GM21717 (cell line): ENCODE data around the gene DNAJB4.
"Not testable (repeated sequence)": the region's sequence is repeated elsewhere in the genome, so short reads cannot be mapped to it uniquely, and the experiment has no call there.

Source experiments
- ATAC-seq: cut with Tn5 transposase; IDR thresholded peaks from one replicate; pipeline ENCODE4 v1.9.1; 2021; ENCODE audit warnings: mild to moderate bottlenecking, moderate library complexity; ENCODE audit not compliant: unreplicated experiment

DNAJB4 gene

DNA sequence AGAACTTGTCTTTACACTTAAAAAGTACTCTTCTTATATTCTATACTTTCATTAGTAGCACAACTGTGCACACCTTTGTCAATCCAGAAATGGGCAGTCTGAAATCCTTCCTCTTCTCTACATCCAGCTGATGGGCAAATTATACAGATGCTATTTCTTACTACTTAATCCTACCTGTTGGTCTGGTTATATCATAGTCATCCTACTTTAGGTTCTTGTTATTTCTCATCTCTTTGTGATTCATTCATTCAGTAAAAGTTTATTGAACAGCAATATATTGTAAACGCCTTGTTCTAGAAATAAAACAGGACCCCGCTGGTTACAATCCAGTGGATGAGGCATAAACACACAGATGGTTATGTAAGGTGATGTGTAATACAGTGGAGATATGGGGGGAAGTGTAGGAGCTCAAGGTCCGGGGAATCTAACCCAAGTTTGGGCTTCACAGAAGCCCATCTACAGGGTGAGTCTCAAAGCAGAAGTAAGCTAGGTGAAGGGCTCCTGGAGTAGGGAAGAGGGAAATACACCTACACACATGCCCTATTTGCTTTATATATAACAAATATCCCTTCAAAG is 14.0 kb upstream of the DNAJB4 start:
- no peak for ATAC-seq

DNA sequence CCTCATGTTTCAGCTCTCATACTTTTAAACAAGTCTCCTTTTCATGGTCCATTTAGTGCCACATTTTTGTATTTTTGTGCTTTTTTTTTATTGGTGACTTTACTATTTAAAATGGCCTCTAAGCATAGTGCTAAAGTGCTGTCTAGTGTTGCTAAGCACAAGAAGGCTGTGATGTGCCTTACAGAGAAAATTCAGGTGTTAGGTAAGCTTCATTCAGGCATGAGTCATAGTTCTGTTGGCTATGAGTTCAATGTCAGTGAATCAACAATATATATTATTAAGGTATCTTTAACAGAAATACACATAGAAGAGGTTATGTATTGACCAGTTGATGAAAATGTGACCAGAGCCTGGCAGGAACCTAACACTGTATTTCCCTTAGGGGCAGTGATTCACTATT is 13.1 kb upstream of the DNAJB4 start:
- no peak for ATAC-seq

DNA sequence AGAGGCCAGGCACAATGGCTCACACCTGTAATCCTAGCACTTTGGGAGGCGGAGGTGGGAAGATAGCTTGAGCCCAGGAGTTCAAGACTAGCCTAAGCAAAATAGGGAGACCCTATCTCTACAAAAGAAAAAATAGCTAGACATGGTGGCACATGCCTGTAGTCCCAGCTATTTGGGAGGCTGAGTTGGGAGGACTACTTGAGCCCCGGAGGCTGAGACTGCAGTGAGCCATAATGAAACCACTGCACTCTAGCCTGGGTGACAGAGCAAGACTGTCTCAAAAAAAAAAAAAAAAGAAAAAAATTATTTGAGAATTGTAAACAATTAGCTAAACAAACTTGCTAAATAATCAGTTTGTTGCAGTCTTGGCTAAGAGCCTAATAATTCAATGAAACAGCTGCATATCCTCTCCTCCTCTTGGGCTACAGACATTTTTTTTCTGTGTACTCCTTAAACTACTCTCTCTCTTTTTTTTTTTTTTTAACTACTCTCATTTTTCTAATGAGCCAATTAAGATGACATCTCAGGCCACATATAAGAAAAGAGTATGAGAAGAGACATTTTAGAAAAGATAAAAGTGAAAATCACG is 10.5 kb upstream of the DNAJB4 start:
- ATAC-seq = no peak

DNA sequence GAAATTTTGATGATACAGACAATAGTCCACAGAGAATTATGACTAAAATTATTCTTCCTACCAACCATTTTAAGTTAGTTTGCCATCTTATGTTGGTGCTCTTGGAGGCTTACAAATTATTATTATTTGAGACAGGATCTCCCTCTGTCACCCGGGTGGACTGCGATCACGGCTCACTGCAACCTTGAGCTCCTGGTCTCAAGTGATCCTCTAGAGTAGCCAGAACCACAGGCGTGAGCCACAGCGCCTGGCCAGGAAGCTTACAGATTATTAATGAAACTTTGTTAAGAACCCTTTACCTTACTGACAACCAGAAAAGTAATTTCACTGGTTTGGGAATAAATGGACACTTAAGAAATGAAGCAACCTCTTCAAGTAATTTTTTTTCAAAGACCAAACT is 8.0 kb upstream of the DNAJB4 start:
- no peak for ATAC-seq

DNA sequence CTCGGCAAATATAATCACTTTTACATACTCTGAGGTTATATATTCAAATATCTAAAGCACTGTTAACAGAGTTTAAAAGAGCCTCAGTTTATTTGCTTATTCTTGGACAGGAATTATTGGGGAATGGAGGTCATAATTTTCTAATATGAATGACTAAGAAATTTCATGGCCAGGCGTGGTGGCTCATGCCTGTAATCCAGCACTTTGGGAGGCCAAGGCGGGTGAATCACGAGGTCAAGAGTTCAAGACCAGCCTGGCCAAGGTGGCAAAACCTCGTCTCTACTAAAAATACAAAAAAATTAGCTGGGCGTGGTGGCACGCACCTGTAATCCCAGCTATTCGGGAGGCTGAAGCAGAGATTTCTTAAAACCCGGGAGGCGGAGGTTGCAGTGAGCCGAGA is 4.2 kb upstream of the DNAJB4 start:
- not testable (repeated sequence) for ATAC-seq

DNA sequence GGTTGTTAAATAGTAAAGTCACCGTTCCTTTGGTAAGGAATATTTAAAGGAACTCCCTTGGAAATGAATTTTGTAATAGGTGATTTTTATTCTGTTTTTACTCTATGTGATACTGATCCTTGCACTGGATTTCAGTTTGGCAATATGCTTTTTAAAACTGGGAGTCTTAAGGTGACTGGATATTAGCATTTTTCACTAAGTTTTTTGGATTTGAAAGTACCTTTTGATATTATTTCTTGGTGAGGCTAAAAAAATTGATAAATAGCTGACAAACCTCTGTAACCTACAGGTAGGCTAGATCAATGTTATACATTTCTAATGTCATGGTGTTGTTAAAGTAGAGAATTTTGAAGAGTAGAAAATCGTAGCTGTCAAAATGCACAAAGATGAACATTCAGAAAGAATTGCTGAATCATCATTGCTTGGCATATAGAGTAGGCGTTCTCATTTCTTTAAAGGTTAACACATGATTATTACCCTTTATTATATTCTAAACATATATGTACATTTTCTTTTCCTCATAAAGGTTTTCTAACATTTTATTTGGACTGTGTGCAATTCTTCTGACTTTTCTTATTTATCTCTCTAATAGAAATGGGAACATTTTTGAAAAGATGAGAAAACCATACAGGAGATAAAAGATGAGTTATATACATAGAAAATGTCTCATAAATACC is 1.5 kb upstream of the DNAJB4 start:
- ATAC-seq = no peak

DNA sequence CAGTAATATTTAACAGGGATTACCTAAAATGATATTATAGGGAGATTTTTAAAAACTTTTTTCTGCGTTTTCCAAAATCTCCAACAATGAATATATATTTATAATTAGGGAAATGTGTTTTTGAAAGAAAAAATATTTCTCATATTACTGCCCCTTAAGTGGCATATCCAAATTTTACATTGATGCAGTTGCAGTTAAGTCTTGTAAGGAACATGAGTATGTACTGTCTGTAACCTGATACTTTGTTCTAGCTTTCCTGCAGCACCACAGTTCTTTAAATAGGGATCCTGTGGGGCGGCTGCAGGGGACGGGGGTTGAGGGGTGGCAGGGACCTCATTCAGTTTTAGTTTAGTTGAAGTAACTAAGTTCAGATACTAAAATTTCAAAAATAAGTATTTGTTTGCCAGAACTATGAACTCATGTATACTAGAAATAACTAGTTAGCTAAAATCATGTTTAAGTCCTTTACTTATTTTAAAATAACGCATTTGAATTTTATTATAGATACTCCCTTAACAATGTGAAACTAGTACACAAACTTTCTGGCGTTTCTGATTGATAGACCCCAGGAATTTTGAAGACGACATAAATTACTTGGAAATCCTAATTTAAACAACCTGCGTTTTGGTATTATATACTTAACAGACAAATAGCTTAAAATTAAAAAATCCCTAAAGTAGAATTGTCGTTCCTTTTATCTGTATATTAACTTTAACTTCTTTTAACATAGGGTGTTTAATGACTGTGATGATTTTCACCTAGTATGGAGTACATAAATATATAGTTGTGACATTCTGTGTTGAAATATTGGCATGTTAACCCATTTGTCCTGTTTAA is 639 bp upstream of the DNAJB4 start:
- peak; percentile 49 for ATAC-seq

DNA sequence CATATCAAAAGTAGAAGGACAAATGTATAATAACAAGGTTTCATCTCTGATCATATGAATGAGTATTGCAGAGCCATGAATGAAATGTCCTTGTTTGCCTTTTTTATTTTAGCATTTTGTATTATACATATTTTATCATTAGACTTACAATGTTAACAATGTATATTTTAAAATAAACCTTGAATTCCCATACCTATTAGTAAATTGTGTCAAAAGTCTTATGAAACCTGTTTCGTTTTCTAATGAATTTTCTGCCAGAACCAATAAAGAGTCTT is 646 bp downstream of the DNAJB4 start:
- no peak for ATAC-seq

DNA sequence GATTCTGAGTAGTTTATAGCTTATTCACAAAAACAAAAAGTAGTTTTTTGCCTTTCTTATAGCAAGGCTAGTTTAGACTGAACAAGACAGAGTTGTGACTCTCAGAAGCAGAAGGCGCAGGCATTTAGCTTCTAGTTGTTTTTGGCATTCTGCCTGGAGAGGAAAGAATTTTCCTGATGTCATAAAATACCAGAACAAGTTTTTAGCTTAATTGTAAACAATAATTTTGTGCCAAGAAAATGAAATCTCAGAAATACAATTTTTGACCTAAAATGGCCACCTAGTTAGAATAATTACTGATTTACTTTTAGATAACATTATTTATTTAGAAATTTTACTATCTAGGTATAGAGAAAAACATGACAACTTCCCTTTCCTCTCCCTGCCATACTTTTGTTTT is 1.0 kb downstream of the DNAJB4 start:
- no peak for ATAC-seq

DNA sequence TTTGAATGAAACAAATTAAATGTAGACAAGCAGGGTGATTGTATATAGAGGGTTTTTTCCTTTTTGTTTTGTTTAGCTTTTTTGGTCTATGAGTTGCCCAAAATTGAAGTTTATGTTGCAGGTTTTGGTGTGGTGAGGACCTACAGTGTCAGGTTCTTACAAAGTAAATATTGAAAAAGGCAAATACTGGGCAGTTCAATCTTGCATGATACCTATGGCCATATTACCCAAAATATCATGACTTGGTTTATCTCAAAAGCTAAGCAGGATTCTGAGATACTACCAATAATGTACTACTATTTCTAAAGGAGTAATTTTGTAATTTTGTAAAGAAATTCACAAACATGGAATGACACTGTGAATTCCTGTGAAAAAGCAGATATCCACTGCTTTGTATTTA is 1.8 kb downstream of the DNAJB4 start:
- ATAC-seq = no peak

DNA sequence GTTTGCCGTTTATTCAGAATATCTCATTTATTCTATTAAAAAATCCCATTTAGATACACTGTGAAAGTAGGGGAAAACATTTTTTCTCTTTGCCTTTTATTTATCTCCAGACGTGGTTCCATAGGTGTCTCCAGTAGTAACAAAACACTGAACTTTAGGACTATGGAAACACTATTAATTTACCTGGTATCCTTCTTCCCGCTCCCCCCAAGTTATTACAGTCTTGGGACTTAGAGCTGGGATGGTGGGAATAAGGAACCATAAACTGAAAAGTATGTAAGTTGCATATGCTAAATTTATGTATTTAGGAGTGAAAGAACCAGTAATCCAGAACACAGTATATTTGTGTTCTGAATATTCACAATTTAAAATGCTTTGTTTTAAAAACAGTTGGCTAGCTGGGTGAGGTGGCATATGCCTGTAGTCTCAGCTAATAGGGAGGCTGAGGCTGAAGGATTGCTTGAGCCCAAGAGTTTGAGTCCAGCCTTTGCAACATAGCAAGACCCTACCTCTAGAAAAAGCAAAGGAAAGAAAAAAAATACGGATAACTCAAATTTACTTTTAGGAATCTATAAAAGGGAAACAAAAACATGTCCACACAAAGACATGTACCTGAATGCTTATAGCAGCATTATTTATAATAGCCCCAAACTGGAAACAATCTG is 3.1 kb downstream of the DNAJB4 start:
- no peak for ATAC-seq

DNA sequence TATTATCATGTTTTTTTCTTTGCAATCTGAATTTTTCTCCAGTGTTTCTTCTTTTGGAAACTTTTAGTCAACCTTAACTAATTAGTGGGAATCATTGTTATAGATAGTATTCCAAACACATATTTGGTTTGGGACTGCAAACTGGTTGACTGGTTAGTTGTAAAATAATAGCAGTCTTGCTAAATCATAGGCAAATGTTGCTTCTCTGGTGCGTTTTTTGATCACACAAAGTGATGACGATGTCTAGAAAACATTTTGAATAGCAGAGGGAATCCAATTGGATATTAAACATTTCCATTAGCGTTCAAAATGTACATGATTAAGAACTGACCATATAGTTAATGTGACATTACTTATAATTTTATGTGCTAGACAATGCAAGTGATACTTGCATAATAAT is 4.5 kb downstream of the DNAJB4 start:
- no peak for ATAC-seq

DNA sequence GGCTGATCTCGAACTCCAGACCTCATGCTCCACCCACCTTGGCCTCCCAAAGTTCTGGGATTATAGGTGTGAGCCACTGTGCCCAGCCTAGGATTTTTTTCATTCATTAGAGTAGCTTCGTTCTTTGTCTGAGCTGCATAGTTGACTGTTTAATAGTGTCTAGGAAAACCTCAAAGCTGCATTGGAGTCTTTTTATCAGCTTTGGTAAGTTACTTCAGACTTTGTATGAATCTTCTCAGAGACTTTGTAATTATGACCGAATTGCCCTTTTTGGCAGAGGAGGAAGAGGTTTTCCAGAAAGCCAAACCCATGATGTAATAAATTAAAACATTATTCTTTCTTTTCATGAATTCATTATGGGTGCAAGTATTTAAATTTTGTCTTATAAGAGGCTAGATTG is 5.1 kb downstream of the DNAJB4 start:
- no peak for ATAC-seq

DNA sequence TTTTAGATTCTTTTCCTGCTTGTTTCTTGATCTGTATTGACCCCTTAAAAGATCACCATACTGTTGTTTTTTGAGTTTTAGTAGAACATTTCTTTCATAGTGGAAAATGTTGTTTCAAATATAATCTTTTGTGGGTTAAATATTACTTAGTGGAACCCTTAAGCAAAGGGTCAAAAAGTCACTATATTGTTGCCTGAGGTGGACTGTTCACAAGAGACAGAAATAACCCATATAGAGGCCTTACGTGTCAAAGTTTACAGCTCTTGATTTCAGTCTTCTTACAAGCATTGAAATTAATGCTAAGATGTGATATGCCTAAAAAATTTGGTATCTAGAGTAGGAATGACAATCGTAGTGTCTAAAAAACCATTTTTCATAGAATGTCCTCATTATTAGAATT is 6.3 kb downstream of the DNAJB4 start:
- ATAC-seq = no peak

DNA sequence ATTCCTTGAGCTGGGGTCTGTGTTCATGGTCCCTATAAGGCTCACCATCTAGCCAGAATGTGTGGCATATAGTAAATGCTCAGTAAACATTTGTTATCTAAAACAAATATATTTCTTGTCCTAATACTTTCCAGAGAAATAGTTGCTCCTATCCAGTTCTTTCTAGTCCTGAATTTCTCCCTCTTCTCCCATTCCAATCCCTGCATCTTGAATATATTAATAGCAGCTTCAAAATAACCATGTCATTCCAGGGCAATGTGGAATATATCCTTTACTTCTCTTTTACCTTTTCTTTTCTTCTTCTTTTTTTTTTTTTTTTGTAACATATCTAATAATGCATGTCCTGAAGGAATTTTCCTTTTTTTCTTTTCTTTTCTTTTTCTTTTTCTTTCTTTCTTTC is 10.4 kb downstream of the DNAJB4 start:
- no peak for ATAC-seq

DNA sequence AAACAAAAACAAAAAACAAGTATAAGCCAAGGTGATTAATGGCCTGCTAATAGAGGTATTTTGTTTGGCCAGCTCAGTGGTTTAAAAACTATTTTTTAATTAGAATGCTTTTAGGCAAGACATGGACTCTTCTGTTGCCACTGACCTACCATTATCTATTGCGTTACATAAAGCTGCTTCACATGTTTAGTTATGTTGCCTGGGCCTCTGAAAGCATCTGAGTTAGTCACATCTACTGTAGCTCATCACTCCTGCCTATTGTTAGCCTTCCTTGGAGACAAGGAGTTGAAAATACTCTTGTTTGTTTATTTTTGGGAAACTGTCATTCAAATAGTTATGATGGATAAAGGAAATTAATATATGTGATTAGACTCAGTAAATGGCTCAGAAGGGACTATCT is 14.3 kb downstream of the DNAJB4 start:
- ATAC-seq = no peak

DNA sequence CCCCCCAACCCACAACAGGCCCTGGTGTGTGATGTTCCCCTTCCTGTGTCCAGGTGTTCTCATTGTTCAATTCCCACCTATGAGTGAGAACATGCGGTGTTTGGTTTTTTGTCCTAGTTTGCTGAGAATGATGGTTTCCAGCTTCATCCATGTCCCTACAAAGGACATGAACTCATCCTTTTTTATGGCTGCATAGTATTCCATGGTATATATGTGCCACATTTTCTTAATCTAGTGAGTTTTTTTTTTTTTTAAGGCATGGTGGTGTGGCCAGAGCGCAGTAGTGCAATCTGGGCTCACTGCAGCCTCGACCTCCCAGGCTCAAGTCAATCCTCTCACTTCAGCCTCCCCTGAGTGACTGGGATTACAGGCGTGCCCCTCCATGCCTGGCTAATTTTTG is 16.4 kb downstream of the DNAJB4 start:
- not testable (repeated sequence) for ATAC-seq

DNA sequence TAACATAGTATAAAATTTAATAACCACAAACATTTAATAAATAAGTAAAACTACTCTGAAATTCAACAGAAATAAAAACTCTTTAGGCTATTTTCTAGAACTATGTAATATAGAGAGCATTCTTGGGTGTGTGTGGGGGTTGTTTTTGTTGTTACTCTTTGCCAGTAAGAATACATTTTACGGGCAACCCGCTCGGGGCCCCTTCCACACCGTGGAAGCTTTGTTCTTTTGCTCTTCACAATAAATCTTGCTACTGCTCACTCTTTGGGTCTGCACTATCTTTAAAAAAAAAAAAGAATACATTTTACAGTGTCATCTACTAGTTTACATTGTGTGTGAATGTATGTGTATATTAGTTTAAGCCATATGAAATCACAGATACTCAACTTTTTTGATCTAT is 25.1 kb downstream of the DNAJB4 start:
- no peak for ATAC-seq

DNA sequence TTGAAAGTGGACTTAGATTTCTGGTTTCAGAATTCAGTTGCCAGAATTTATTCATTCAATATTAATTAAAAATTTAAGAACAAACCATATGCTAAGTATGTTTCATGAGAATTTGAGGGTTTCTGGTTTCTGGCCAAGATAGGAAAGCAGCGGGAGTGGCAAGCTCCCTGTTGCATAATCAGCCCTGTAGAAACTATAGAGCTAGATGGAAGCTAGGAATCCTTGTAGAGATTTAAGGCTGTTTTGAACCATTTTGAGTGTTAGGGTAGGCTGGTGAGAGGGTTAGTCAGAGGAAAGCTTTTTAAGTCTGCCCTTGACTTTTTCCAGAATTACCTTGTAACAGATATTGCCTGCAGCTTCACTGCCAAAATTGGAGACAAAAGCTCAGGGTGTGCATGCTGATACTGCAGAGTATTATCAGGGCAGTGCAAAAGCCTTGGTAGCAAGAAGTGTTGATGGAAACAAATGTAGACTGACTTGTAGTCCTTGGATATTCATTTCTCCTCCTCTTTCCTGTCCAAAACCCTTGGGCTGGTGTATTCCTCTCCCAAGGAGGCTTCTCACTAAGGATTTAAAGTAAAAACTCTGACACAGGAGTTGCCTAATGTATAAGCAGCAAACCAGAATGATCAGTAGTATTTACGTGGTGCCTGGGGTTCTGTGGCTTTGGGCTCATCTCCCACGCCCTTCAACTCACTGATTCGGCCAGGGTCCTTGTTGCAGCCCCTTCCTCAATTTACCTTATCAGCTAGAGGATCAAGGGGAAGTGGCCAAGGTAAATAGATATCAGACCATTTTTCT is 28.5 kb downstream of the DNAJB4 start:
- ATAC-seq = no peak

DNA sequence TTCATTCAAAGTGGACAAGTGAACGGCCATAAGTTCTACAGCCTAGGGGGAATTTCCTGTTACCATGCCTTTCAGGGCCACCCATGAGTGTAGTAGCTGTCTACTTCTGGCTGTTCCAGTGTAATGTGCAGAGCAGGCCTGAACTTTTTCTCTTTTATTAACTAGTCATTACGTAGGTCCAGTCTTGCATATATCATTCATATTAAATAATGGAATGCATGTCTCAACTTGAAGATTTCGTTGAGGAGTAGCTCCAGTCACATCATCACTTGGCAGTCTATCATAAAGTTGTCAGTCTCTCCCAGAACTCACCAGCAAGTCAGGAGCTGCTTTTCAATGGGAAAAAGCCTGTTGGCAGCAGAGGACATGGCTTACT is 29.0 kb downstream of the DNAJB4 start:
- ATAC-seq = no peak

DNA sequence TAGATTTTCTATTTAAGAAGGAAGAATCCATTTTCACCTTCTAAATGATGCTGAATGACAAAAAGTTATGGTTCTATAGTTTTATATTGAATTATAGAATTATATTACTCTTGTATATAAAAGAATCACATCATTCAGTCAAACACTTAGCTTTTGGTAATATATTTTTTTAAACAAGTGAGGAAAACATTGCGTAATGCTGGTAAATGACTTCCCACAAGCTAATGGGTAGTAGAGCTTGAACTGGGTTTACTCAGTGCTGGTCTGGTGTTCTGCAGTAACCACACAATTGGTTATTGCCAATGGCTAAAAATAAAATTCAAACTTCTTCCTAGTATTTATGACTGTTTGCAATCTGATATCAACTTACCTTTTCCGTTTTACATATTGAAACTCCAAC is 30.4 kb downstream of the DNAJB4 start:
- no peak for ATAC-seq
